ENCODE results near the gene PRKCH.

- TF ChIP-seq CTCF (IDR thresholded peaks at IDR 0.05), result no peak
- TF ChIP-seq ZFX (IDR thresholded peaks at IDR 0.05; ENCODE audit: borderline replicate concordance), result no peak
These were observed 1.5 kb downstream of the PRKCH start for GRCh38 chr14:61322799-61323290.

Data from 22Rv1 (cell line).